SK-N-SH treated with all-trans-retinoic acid at 6 μM for 48 hours (cell line): ENCODE results near the gene FRMPD2.
A peak's percentile ranks its signal among the peaks of the same experiment; 100 is the strongest.
"Not testable (repeated sequence)": the region's sequence is repeated elsewhere in the genome, so short reads cannot be mapped to it uniquely, and the experiment has no call there.

Source experiments
- ATAC-seq: fragments of 200-7000 bp; cut with Tn5 transposase; 3 replicates; pipeline ENCODE4 v1.9.1; 2020; ENCODE audit warnings: mild to moderate bottlenecking, moderate library complexity

The FRMPD2 gene

GRCh38 chr10:48143721-48144642 is 130.5 kb downstream of the FRMPD2 start:
- ATAC-seq, result peak; percentile 47

- not testable (repeated sequence) for ATAC-seq
These were observed 133.5 kb downstream of the FRMPD2 start for GRCh38 chr10:48140949-48141348.

GRCh38 chr10:48139953-48140850 is 134.3 kb downstream of the FRMPD2 start:
- peak; percentile 74 for ATAC-seq

GRCh38 chr10:48128954-48129353 is 145.5 kb downstream of the FRMPD2 start:
- not testable (repeated sequence) for ATAC-seq

GRCh38 chr10:48126251-48126650 is 148.2 kb downstream of the FRMPD2 start:
- not testable (repeated sequence) for ATAC-seq

DNA sequence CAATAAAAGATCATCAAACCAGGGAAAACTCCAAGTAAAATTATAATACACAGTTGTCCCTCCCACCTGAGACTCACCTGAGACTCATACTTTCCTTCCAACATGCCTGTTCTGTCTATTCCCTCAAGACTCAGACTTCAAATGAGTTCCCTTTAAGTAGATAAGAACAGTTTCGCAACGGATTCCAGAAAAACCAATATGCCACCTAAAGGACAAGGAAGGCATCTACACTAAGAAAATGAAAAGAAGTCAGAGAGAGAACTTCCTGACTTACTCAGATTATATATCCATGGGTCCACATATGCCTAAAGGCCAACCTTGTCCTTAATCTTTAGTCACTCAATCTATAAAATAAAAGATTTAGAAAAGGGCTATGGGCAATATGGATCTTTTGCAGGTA is 148.9 kb downstream of the FRMPD2 start:
- peak; percentile 67; the same call in 1 of the 3 replicates for ATAC-seq

DNA sequence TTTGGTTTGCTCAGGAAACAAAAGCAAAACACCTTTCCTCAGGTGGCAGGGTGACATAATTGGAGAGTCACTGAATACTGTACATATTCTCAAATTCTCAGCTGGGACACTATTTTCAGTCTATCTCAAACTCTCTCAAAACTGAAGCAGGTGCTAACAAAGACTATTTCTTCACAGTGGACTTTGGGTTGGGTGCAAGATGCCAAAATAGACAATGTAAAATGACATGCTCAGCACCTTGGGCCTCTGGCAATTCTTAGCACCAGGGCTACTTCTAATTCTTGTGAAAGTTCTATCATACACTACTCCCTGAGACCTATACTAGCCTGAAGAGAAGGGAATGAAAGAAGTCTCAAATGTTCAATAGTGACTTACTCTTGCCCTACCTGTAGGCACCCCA is 151.9 kb downstream of the FRMPD2 start:
- ATAC-seq, result not testable (repeated sequence)

DNA sequence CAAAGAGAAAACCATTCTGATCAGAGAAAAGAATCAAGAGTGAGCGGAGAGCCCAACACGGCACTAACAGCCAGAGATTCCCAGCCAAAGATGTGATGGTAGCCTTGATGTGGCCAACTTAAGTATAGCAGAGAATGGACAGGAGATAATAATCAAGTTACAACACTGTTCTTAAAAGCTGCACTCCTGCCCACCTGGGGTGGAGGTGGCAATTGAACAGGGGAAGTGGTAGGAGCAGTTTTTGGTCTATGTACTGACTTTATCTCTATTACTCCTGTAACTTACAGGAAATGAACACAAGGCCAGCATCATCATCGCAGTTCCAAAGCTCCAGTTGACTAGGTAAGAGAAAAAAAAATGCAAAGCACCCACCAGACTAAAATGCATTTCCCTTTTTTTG is 164.2 kb downstream of the FRMPD2 start:
- ATAC-seq, result not testable (repeated sequence)
